Neural progenitor cell (in vitro differentiated cells): ENCODE measurements around the gene KCNK17. TPM values are rescaled to one million over a fixed set of nuclear protein-coding genes. Genes with fewer than 3 reads are reported as not detected.

Experiments
- DNase-seq: peaks from one replicate; pipeline ENCODE4 v3.0.0-alpha.2; 2016; ENCODE audit warnings: low spot score
- H2AFZ ChIP-seq: fragments of 200-600 bp; sonication (generic); replicated peaks from 2 replicates; pipeline ENCODE4 v1.6.1; 2016; ENCODE audit warnings: antibody characterized with exemption
- H3F3A ChIP-seq: fragments of 200-600 bp; sonication (generic); 2 replicates; pipeline ENCODE4 v1.6.1; 2016; ENCODE audit warnings: antibody characterized with exemption, low read depth
- H3K27ac ChIP-seq: fragments of 200-600 bp; sonication (generic); 2 replicates; pipeline ENCODE4 v1.5.1; 2016; ENCODE audit warnings: mild to moderate bottlenecking
- H3K27me3 ChIP-seq: fragments of 200-600 bp; sonication (generic); 2 replicates; pipeline ENCODE4 v1.6.1; 2016; ENCODE audit warnings: mild to moderate bottlenecking, moderate library complexity
- H3K36me3 ChIP-seq: fragments of 200-600 bp; sonication (generic); 2 replicates; pipeline ENCODE4 v1.5.1; 2016
- H3K4me1 ChIP-seq: fragments of 200-600 bp; sonication (generic); 2 replicates; pipeline ENCODE4 v1.6.1; 2016; ENCODE audit warnings: mixed run types
- H3K4me2 ChIP-seq: fragments of 200-600 bp; sonication (generic); 2 replicates; pipeline ENCODE4 v1.6.1; 2016
- H3K4me3 ChIP-seq: fragments of 200-600 bp; sonication (generic); 2 replicates; pipeline ENCODE4 v1.5.1; 2016
- H3K79me2 ChIP-seq: fragments of 200-600 bp; sonication (generic); 2 replicates; pipeline ENCODE4 v1.6.1; 2016; ENCODE audit warnings: low read depth
- H3K9ac ChIP-seq: fragments of 200-600 bp; sonication (generic); 2 replicates; pipeline ENCODE4 v1.6.1; 2016
- H3K9me3 ChIP-seq: fragments of 200-600 bp; sonication (generic); 2 replicates; pipeline ENCODE4 v1.5.1; 2016; ENCODE audit warnings: low read depth
- H4K20me1 ChIP-seq: fragments of 200-600 bp; sonication (generic); 2 replicates; pipeline ENCODE4 v1.6.1; 2016; ENCODE audit warnings: low read depth
- H3K27ac Mint-ChIP-seq: 3 replicates; pipeline ENCODE4 v1.8.0; 2021; ENCODE audit warnings: mixed read lengths
- H3K27me3 Mint-ChIP-seq: 2 replicates; pipeline ENCODE4 v1.8.0; 2022; ENCODE audit warnings: low read depth, mild to moderate bottlenecking, inconsistent platforms, moderate library complexity, mixed read lengths; ENCODE audit not compliant: insufficient read depth
- H3K36me3 Mint-ChIP-seq: 3 replicates; pipeline ENCODE4 v1.8.0; 2021; ENCODE audit warnings: mixed read lengths
- H3K4me1 Mint-ChIP-seq: 3 replicates; pipeline ENCODE4 v1.8.0; 2021; ENCODE audit warnings: mixed read lengths
- H3K4me3 Mint-ChIP-seq: 3 replicates; pipeline ENCODE4 v1.8.0; 2021; ENCODE audit warnings: mild to moderate bottlenecking, moderate library complexity, mixed read lengths
- H3K9me3 Mint-ChIP-seq: 3 replicates; pipeline ENCODE4 v1.8.0; 2020; ENCODE audit warnings: mixed read lengths
- EZH2 ChIP-seq: fragments of 200-600 bp; sonication (generic); IDR thresholded peaks from 2 replicates; pipeline ENCODE4 v1.6.1; 2017; ENCODE audit warnings: antibody characterized with exemption, mild to moderate bottlenecking, moderate library complexity
- EZH2phosphoT487 ChIP-seq: fragments of 200-600 bp; sonication (generic); IDR thresholded peaks from 2 replicates; pipeline ENCODE4 v1.6.1; 2017; ENCODE audit warnings: antibody characterized with exemption
- total RNA-seq: library from RNA; depleted of rRNA; stranded (reverse); fragments of >200 nt; gene quantifications from 2 replicates; pipeline ENCODE4 v1.2.3, GENCODE V29; 2015; ENCODE audit warnings: low replicate concordance
- TF ChIP-seq, protein P1 (sequence below): fragments of 200-600 bp; sonication (generic); IDR thresholded peaks from 2 replicates; pipeline ENCODE4 v1.5.1; 2017; ENCODE audit warnings: antibody characterized with exemption, mild to moderate bottlenecking

KCNK17 gene
- total RNA-seq, 1 donor from 2014 or later: not detected

DNA sequence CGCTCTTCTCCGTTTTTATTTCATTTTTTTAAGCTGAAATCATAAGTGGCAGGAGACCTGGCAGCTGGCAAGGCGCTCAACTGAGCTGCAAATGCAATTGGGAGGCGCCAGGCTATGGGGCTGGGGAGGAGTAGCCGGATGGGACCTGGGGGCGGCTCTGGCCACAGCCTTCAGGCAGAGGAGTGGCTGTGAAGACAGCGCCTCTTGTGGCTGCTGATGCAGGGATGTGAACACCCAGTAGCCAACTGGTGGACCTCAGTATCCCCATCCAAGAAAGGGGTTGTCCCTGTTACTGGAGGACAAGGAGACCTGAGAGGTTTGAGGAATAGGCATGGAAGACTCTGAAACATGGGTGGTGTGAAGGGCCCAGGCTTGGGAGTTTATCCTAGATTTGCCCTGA is 12.6 kb downstream of the KCNK17 start:
- Histone ChIP-seq H3K27ac (no peak overlapping the region), H3K27me3 (no peaks in the 10 kb centered on the region), H3K4me1 (peaks cover 5% of the 10 kb centered on the region), H3K9ac (no peak overlapping the region), H3K4me2 (no peak overlapping the region), H3K4me3 (no peak overlapping the region), H3K36me3 (no peaks in the 10 kb centered on the region), H3K9me3 (no peaks in the 10 kb centered on the region), H2AFZ (no peak overlapping the region), H3K79me2 (no peaks in the 10 kb centered on the region), H4K20me1 (no peaks in the 10 kb centered on the region), H3F3A (no peaks in the 10 kb centered on the region)
- Mint-ChIP-seq H3K27ac (no peak overlapping the region), H3K9me3 (no peaks in the 10 kb centered on the region), H3K36me3 (no peaks in the 10 kb centered on the region), H3K4me3 (no peak overlapping the region), H3K27me3 (peaks cover 2% of the 10 kb centered on the region), H3K4me1 (peaks cover 10% of the 10 kb centered on the region)
- TF ChIP-seq, protein P1, sequence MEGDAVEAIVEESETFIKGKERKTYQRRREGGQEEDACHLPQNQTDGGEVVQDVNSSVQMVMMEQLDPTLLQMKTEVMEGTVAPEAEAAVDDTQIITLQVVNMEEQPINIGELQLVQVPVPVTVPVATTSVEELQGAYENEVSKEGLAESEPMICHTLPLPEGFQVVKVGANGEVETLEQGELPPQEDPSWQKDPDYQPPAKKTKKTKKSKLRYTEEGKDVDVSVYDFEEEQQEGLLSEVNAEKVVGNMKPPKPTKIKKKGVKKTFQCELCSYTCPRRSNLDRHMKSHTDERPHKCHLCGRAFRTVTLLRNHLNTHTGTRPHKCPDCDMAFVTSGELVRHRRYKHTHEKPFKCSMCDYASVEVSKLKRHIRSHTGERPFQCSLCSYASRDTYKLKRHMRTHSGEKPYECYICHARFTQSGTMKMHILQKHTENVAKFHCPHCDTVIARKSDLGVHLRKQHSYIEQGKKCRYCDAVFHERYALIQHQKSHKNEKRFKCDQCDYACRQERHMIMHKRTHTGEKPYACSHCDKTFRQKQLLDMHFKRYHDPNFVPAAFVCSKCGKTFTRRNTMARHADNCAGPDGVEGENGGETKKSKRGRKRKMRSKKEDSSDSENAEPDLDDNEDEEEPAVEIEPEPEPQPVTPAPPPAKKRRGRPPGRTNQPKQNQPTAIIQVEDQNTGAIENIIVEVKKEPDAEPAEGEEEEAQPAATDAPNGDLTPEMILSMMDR: peak; percentile 63
- no peak for TF ChIP-seq EZH2
- DNase-seq: peak; percentile 70

DNA sequence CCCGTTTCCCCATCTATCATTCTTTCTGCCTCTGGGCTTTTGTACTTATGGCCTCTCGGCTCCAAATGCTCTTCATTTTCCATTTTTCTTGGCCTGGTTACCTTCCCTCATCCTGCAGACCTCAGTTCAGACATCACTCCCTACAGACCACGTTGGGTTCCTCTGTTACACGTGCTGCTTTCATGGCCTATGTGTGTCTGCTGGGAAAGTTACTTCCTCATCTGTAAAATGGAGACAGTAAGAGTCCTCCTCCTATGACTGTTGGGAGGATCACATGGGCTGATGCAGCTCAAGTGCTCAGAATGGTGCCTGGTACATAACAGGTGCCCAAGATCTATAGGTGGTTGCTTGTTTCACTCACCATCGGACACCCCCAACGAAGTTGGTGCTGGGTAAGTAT is 13.5 kb downstream of the KCNK17 start:
- TF ChIP-seq EZH2: no peak
- no peak for TF ChIP-seq EZH2phosphoT487
- TF ChIP-seq, protein P1: no peak

DNA sequence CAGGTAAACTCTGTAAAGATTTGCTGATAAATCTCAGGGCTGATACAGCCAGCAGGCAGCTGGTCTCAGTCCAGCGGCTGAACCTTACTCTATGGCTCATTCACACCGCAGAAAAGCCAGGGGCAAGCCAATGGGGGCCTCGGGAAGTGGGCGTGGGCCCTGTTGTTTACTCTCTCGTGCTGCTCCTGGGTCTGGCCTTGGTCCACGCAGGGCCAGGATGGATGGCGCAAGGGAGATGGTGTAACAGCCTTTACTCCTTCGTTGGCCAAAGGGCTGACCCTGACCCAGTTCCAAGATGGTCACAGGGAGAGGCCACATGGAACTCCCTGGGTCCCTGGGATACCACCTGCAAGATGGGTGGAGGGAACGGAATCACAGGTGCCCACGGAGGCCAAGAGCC is 16.2 kb downstream of the KCNK17 start:
- Histone ChIP-seq H3K36me3 (no peaks in the 10 kb centered on the region), H3K27ac (no peak overlapping the region), H3K4me3 (no peak overlapping the region), H3K4me1 (peaks cover 5% of the 10 kb centered on the region), H3K79me2 (no peaks in the 10 kb centered on the region), H3K27me3 (peaks cover 6% of the 10 kb centered on the region), H3K4me2 (no peak overlapping the region), H3K9me3 (no peaks in the 10 kb centered on the region), H3K9ac (no peak overlapping the region), H3F3A (no peaks in the 10 kb centered on the region), H2AFZ (no peak overlapping the region), H4K20me1 (no peaks in the 10 kb centered on the region)
- H3K4me3 Mint-ChIP-seq: no peak overlapping the region
- TF ChIP-seq EZH2 (no peak), EZH2phosphoT487 (no peak)
- TF ChIP-seq, protein P1: no peak
- no peak overlapping the region for H3K27ac Mint-ChIP-seq
- DNase-seq: no peak
- H3K4me1 Mint-ChIP-seq: peaks cover 9% of the 10 kb centered on the region
- H3K36me3 Mint-ChIP-seq: no peaks in the 10 kb centered on the region
- H3K9me3 Mint-ChIP-seq: no peaks in the 10 kb centered on the region
- peaks cover 4% of the 10 kb centered on the region for H3K27me3 Mint-ChIP-seq

More for the DNA sequence above, 13.5 kb downstream of the KCNK17 start:
- Histone ChIP-seq H3K27ac (no peak overlapping the region), H3K9ac (no peak overlapping the region), H3K4me2 (no peak overlapping the region), H3K36me3 (no peaks in the 10 kb centered on the region), H4K20me1 (no peaks in the 10 kb centered on the region), H2AFZ (no peak overlapping the region), H3F3A (no peaks in the 10 kb centered on the region), H3K27me3 (no peaks in the 10 kb centered on the region), H3K79me2 (no peaks in the 10 kb centered on the region), H3K9me3 (no peaks in the 10 kb centered on the region), H3K4me3 (no peak overlapping the region), H3K4me1 (peaks cover 5% of the 10 kb centered on the region)
- Mint-ChIP-seq H3K4me3 (no peak overlapping the region), H3K27me3 (peaks cover 2% of the 10 kb centered on the region), H3K27ac (no peak overlapping the region), H3K36me3 (no peaks in the 10 kb centered on the region), H3K4me1 (peaks cover 10% of the 10 kb centered on the region), H3K9me3 (no peaks in the 10 kb centered on the region)
- DNase-seq: no peak
